A549 (cell line): ENCODE measurements around the gene GRIN2C.

ENCODE experiments used
- CTCF ChIP-seq: fragments of >200 bp; sonication (Bioruptor Twin); formaldehyde crosslinking; IDR thresholded peaks from 3 replicates; pipeline ENCODE4 v1.5.1; 2016
- FOSL2 ChIP-seq, 2 experiments: fragments of 450-650 bp in 1 of 2; fragments of >200 bp in 1 of 2; sonication (Bioruptor Twin) in 1 of 2; formaldehyde crosslinking; IDR thresholded peaks; 2 replicates each; pipeline versions ENCODE4 v1.5.0 to v1.6.1; 2016 to 2020; ENCODE audit warnings: mild to moderate bottlenecking in 1 of 2, moderate library complexity in 1 of 2
- REST ChIP-seq: fragments of 200-600 bp; sonication (generic); IDR thresholded peaks from 2 replicates; pipeline ENCODE4 v1.6.1; 2016; ENCODE audit warnings: antibody characterized with exemption, mild to moderate bottlenecking, moderate library complexity
- SMC3 ChIP-seq: fragments of >200 bp; sonication (Bioruptor Twin); formaldehyde crosslinking; IDR thresholded peaks from 3 replicates; pipeline ENCODE4 v1.6.1; 2018; ENCODE audit warnings: inconsistent platforms

GRCh38 chr17:74839990-74840852 is 19.5 kb downstream of the GRIN2C start:
- no peak for TF ChIP-seq FOSL2 (IDR thresholded peaks at IDR 0.05)
- no peak for TF ChIP-seq FOSL2 (CRISPR knock-in tag; IDR thresholded peaks at IDR 0.05)
- TF ChIP-seq CTCF: no peak
- no peak for TF ChIP-seq REST
- TF ChIP-seq SMC3: no peak
